Fibroblast of skin of right quadriceps (primary cell): ENCODE measurements around the gene ARAP1.

Source experiments
- DNase-seq: peaks from one replicate; pipeline ENCODE4 v3.0.0-alpha.2; 2013

ARAP1 gene

DNA sequence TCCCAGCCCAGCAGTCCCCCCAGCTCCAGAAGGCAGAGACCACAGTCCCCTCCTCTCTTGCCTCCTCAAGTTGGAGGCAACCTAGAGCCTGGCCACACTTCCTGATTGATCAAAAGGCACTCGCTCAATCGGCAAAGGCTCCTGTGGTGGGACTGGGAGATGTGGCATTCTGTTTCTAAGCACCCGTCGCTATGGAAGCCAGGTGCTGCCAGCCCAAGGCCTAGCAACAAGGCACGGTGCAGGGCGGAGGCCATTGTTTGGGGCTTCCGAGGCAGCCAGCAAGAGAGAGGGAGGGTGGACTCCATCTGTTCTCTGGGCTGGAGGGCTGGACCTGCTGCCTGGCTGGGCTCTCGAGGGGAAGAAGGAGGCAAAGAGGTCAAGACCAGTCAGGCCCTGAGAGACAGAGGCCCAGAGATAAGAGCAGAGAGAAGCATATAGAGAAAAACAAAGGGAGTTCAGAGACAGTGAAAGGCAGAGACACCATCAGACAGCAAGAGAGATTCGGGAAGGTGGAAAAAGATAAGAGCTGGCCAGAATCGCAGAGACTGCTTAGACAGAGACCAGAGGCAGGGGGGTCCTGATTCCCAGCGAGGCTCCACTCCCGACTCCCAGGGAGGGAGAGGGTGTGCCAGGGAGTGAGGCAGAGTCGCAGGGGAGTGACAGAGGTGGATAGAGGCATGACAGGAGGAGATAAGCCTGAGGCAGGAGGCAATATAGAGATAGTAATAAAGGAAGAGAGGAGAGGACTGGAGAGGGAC, 99.2 kb downstream of the ARAP1 start:
- DNase-seq: no peak

DNA sequence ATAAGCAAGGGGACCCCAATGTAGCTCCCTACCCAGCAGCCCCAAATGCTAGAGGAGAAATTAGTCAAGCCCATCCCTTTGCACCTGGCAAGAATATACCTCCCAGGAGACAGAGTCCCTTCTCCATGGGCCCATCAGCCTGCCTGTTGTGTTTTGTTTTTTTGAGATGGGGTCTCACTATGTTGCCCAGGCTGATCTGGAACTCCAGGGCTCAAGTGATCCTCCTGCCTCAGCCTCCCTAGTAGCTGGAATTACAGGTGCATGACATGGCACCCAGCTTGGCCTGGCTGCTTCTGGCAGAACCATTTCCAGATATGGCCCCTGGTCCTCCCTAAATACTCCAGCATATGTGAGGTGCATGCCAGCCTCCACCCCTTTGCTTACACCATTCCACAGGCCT, 100.1 kb downstream of the ARAP1 start:
- DNase-seq: no peak

DNA sequence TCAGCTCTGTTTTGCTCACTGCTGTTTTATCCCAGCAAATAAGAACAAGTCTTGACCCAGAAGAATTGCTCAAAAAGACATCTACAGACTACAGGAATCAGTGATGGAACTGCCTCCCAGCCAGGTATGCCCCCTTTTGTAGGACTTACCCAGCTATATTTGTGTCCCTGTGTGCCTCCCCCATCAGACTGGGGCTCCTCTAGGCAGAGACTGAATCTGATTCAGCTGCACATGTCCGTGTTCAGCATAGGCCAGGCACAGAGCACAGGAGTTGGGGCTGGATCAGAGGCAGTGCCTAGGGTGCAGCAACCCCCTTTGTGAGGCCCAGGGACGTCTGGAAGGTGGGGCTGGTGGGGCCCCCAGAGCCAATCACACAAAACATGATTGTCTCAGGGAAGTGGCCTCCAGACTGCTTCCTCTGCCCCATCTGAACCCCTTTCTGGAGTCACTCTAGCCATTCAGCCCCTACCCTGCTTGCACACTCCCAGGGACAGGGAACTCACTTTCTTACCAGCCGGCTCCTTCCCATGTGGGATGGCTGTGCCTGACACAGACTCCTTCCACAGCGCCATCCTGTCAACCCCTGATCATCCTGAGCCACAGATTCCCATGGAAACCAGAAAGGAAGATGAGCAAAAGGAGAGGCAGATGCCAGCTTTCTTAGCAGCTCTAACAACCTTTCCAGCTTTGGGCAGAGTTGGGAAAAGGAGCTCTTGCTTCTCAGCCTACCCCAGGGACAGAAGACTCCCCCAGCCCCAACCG, 102.8 kb downstream of the ARAP1 start:
- DNase-seq: no peak

DNA sequence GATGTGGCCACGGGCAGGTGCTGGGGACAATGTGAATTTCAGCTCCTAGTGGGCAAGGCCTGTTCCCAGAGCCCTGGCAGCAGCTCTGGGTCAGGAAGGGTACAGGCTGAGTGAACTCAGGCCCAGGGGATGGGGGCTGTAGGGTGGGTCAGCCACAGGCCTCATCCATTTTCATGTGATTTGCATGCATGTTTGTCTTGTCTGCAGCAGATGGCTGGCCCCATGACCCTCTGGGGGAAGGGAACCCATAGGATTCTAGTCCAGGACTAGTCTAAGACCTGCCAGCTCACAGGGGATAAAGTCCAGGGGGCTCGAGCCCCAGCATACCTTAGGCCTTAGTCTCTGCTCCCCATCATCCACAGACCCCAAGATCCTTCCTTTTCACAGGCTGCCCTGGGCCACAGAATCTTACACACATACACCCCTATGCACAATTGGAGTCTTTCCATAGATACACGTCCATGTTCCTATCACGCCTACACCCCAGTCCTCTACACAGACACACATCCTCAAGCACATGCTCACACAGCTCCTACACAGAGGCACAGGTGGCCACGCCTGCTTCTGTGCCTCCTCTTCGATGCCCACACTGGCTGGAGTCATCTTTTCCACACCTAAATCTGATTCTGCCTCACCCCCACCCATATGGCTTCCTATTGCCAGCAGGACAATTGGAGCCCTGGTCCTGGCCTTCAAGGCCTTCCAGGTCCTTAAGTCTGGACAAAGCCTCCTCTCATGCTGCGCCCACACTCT, 103.6 kb downstream of the ARAP1 start:
- DNase-seq: no peak

DNA sequence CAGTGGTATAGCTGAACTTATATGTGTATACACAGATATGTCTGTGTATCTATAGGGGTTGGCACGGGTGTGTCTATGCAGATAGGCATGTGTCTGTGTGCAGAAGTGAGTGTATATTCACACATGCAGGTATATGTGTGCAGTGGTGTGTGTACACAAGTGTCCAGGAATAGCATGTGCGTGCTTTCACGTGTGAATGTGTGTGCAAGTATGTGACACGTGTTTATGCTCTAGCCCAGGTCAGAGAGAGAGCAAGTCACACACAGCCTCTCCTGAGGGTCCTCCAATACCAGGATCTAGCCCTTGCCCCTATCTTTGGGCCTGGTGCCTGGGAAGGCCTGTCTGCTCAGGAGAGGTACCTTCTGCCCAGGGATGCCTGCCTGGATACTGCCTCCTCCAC, 104.3 kb downstream of the ARAP1 start:
- DNase-seq: no peak

DNA sequence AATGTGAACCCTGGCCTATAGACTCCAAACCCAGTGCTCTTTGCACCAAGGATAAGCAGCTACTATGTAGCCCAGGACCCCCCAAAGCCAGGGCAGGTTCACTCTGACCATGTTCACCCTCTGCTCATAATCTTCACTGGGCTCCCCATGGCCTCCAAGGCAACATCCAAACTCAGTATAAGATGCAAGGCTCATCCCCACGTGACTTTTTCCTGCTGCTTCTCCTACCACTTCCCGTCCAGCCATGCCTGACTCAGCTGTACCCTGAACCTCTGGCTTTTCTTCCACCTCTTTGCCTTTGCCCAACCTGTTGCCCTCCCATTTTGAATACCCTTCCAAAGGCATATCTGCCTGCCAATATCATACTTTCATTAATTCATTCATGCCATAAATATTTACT, 105.7 kb downstream of the ARAP1 start:
- no peak for DNase-seq

DNA sequence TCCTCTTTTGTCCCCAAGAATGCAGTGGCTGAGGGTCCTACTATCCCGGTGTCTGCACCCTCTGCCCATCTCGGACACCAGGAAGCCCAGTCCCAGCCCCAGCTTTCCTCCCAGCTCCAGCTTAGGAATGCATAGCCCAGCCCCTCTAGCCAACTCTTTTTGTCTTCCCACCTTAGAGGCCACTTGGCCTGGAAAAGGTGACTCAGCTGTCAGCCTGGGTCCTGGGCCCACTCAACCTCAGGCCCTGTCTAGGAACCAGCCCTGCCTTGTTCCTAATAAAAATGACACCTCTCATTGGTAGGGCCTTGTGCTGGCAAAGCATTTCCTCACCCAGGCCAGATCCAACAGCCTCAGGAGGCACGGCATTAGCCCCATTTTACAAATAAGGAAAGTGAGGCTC, 106.2 kb downstream of the ARAP1 start:
- no peak for DNase-seq

DNA sequence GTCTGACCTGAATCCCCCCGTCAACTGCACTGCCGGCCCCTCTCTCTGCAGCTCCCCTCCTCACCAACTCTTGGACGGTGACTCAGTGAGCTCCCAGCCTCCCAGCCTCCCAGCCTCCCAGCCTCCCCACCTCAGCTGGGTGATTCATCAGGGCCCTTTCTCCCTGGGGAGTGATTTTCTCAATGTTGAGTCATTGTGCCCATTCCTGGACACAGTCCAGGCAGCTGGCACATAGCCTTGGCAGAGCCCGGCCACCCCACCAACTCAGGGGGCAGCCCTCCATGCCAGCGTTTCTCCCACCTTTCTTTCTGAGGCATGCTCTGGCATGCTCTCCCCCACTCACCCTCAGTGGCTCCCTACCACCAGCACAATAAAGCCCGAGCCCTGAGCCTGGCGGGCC, 108.7 kb downstream of the ARAP1 start:
- DNase-seq: peak; percentile 38

DNA sequence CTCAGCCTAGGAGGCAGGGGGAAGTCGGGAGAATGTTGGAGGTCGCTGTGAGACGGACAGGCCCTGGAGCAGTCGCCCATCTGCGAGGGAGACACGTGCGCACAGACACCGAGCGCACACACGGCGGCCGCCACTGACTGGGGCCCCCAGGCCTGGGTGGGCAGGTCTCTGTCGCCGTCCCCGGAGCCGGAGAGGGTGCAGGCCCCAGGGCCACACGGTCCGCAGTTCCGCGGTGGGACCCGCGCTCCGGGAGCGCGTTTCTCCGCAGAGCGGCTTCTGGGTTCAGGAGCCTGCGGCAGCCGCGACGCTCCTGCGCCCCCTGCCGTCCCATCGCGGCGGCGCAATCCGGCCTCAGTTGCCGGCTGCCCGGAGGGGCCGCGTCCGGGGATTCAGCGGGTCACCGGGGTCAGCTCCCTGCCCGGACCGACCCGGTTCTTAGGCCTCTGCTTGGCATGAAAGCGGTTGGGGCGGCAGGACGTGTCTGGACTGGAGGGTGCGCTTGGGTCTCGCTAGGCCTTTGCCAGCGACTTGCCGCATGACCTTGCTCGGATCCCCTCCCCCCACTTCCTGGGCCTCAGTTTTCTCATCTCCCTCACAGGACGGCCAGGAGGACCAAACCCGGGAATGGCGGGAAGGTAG, 109.2 kb downstream of the ARAP1 start:
- peak; percentile 14 for DNase-seq

DNA sequence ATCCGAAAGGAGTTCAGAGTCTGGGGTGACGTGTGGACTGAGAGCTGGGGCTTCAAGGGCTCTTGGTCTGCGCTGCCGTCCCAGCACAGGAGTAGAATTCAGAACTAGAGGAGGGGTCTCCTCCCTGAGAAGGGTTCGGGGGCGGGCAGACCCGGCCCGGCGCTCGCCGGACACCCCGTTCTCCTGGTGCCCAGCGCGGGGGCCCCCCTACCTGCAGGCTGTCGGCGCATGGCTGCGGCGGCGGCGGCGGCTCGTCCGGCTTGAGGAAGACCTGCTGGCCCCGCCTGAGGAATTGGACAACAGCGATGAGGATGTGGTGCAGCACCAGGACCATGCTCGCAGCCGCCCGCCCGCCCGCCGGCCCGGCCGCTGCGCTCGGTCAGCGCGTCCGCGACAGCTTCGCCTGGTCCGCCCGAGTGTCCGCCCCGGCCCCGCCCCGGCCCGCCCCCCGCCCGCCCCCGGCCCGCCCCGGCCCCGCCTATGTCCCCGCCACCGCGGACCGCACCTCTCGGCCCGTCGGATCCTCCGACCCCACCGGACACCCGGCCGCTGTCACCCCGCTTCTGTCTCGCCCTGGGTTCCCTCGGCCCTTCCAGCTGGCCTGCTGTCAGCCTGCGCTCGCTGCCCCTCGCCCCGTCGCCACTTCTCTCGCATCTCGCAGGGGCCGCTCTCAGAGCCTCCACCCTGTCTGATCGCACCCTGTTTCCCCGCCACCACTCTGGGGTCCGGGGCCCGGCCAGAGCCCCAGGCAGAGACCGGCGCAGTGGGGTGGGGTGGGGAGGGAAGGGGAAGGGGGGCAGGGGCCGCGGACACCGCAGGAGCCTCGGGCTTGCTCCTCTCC, 109.9 kb downstream of the ARAP1 start:
- no peak for DNase-seq

DNA sequence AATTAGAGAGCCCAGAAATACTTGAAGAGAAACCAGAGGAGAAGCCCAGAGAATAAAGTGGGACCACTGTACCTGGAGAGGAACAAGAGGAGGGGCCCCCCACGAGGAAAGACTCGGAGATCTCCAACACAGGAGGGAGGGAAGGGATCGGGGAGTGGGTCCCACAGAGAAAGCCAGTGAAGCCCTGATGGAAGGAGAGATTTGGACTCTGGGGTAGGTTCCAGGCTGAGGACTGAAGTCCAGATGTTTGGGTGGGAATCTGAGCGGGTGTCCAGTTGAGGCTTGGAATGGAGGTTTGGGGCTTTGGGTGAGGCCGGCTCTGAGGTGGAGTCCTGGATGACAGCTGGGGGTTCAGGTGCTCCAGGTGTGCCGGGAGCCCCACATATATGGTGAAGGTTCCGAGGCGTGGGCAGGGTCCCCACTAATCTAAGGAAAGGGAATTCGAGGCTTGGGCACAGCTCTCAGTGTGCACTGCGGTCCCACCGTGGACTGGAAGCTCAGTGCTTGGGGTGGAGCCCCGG, 110.6 kb downstream of the ARAP1 start:
- DNase-seq: no peak

DNA sequence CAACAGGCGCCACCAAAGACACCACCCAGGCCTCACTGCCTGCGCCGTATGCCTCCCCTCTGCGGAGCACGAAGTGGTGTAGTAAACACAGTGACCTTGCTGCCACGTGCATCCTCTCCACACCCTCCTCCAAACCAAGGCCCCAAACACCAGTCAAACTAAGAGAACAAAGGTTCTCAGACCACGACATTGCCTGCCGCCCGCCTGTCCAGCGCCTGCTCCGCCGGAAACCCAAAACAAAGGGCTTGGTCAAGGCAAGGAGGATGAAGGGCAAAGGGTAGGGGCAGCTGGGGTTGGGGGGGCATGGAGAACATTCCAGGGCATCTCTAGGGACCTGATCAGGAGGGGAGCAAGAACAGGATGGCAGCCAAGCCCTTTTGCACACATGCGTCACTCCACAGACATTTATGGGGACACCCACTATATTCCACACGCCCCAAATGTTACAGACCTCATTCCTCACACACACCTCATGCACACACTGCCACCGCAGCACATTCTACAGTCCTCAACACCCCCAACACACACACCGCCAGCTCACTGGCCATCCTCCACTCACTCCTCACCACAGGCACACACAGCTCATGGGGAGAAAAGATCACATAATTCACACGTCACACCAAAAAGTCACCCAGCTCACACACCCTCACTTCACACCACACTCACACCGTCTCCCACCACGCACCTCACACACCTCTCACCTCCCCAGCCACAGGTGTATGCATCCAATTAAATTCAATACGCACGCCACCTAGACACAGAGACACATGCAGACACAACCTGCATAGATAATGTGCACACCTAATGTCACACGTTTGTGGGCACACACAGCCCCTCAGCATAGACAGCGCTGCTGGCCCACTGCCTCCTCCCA, 112.5 kb downstream of the ARAP1 start:
- no peak for DNase-seq

DNA sequence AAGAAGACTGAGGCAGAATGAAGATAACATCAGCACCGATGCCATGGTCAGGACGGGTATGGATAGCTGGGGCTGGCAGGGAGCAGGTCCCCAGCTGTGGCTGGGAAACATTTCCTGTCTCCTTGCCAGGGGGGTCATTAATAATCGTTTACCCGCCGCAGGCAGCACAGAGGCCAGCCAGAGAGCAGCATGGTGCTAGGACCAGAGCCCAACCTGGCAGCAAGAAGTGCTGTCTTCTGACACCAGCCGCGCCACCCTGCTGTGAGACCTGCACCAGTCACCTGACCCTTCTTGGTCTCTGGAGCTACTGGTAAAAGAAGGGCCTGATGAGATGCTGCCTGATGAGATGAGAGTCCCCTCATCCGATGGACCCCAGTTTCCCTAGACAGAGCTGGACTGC, 114.3 kb downstream of the ARAP1 start:
- DNase-seq: no peak

DNA sequence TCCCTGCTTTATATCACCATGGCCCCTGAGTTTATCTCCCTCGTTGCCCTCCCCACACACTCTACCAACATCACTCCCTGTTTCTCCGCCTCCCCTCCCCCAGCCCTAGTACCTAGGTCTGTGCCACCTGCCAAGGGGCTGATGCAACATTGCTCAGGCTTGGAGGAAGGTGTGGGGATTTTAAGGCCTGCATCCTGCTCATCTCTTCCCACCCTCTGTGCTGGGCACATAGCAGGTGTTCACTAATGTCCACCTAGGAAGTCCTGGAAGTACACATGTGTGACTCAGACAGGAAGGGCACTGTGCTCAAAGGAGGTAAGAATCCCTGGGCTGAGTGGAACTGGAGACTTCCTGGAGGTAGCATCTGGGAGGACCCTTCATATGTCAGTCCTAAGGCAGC, 115.0 kb downstream of the ARAP1 start:
- no peak for DNase-seq

DNA sequence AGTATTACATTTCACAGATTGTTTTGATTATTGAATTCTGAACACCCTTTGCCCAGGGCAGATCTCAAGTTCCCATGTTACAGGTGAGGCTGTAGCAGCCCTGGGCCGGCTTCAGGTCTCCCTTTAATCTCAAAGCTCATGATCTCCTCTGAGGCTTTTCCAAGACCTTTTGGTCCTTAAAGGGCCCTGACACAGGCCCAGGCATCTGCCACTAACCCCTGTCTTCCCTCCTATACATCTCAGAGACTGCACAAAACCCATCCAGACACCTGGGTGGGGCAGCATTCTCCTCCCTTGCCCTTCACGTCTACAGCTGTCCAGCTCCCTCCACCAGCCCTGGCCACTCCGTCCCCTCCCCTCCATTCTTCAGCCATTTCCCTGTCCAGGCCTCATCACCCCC, 115.8 kb downstream of the ARAP1 start:
- DNase-seq: no peak

DNA sequence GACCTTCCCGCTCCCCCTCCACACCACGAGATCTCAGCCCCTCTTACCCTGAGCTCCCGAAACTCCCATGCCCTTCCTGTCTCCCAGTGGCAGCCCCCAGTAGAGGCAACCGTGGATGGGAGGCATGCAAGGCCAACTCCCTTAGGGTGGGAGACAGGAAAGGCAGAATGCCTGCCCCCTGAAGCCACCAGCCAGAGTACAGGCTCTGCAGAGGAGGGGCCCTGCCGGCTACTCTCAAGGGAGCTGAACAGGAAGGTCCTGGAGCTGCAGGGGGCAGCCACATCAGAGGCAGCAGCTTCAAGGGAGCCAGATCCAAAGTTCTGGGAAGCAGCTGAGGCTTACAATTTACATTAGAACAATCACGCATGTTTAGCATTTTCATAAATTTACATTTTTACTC, 116.3 kb downstream of the ARAP1 start:
- no peak for DNase-seq

DNA sequence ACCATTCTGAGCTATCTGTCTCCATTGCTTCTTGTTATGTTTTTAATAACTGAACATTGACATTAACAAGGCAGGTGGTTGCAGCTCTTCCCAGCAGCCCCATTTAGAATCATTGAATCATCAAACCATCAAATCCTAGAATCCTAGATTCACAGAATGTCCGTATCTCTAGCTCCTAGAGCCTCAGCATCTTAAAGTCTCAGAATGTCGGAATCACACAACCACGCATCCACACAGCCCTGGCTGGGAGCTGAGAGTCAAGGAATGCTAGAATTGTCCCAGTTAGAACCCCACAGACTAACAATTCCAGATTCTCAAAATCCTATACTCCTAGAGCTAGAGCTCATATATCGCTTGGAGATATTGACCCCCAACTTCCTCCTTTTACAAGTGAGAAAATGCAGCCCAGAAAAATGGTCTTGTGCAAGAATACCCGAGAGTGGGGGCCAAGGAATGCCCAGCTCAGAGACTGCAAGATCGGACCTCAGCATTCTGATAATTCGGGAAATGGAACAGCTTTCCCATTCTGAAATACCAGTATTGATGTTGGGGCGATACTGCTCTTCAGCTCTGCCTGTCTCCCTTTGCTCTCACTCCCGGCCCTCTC, 116.8 kb downstream of the ARAP1 start:
- DNase-seq: no peak
